SU-DHL-6 (cell line): ENCODE results near the gene CDH13.

Source experiments
- H2AFZ ChIP-seq: fragments of 200-600 bp; sonication (generic); 2 replicates; pipeline ENCODE4 v1.6.1; 2014; ENCODE audit warnings: low read depth, mild to moderate bottlenecking, moderate library complexity, mixed read lengths, antibody characterized with exemption, low read length; ENCODE audit not compliant: severe bottlenecking
- H3F3A ChIP-seq: fragments of 200-600 bp; shearing (Covaris generic); 2 replicates; pipeline ENCODE4 v1.6.0; 2016; ENCODE audit warnings: antibody characterized with exemption, mild to moderate bottlenecking; ENCODE audit not compliant: insufficient read depth
- H3K27ac ChIP-seq: fragments of 200-600 bp; sonication (generic); 2 replicates; pipeline ENCODE4 v1.5.1; 2016; ENCODE audit warnings: low read depth, mild to moderate bottlenecking, low read length, moderate library complexity, mixed read lengths
- H3K27me3 ChIP-seq: fragments of 200-600 bp; sonication (generic), shearing (Covaris generic); 2 replicates; pipeline ENCODE4 v1.6.0; 2014; ENCODE audit warnings: mild to moderate bottlenecking, low read length
- H3K36me3 ChIP-seq: fragments of 200-600 bp; sonication (generic); 2 replicates; pipeline ENCODE4 v1.6.1; 2014; ENCODE audit warnings: mild to moderate bottlenecking, low read length, mixed read lengths
- H3K4me2 ChIP-seq: fragments of 300-600, 200-600 bp; shearing (Covaris generic), sonication (generic); 2 replicates; pipeline ENCODE4 v1.6.0; 2014; ENCODE audit warnings: low read length, low read depth, mild to moderate bottlenecking; ENCODE audit not compliant: poor library complexity, severe bottlenecking
- H3K4me3 ChIP-seq: fragments of 200-600 bp; sonication (generic); 2 replicates; pipeline ENCODE4 v1.5.1; 2014; ENCODE audit warnings: antibody characterized with exemption, low read length, mild to moderate bottlenecking, mixed read lengths; ENCODE audit not compliant: insufficient read depth, poor library complexity, severe bottlenecking
- H3K79me2 ChIP-seq: fragments of 200-600 bp; sonication (generic); 2 replicates; pipeline ENCODE4 v1.6.1; 2014; ENCODE audit warnings: mild to moderate bottlenecking, low read length, moderate library complexity; ENCODE audit not compliant: insufficient read depth
- H3K9ac ChIP-seq: fragments of 200-600 bp; sonication (generic); 2 replicates; pipeline ENCODE4 v1.7.0; 2014; ENCODE audit warnings: mild to moderate bottlenecking, low read length
- H3K9me2 ChIP-seq: fragments of 200-600 bp; sonication (generic); replicated peaks from 2 replicates; pipeline ENCODE4 v1.6.1; 2014; ENCODE audit warnings: low read length; ENCODE audit not compliant: insufficient read depth
- H3K9me3 ChIP-seq: fragments of 200-600 bp; sonication (generic); 2 replicates; pipeline ENCODE4 v1.6.1; 2014; ENCODE audit warnings: low read length, mixed read lengths; ENCODE audit not compliant: insufficient read depth
- H4K20me1 ChIP-seq: fragments of 200-600 bp; sonication (generic); 2 replicates; pipeline ENCODE4 v1.6.1; 2014; ENCODE audit warnings: low read depth, mild to moderate bottlenecking, antibody characterized with exemption, low read length, moderate library complexity, mixed read lengths
- CTCF ChIP-seq: fragments of 200-600 bp; sonication (generic); IDR thresholded peaks from one replicate; pipeline ENCODE4 v1.5.1; 2017; ENCODE audit warnings: antibody characterized with exemption, mild to moderate bottlenecking, low read length, moderate library complexity; ENCODE audit not compliant: insufficient read depth, poor library complexity, severe bottlenecking
- EZH2phosphoT487 ChIP-seq: fragments of 200-600 bp; sonication (generic), shearing (Covaris generic); conservative IDR thresholded peaks from 2 replicates; pipeline ENCODE4 v1.6.1; 2018; ENCODE audit warnings: mild to moderate bottlenecking, antibody characterized with exemption, low read length, moderate library complexity, mixed read lengths

The CDH13 gene

GRCh38 chr16:82653550-82654511 lies 27.1 kb downstream of the CDH13 start:
- Histone ChIP-seq H3K9me3 (no peaks in the 10 kb centered on the region), H3K9me2 (no peaks in the 10 kb centered on the region), H3K4me3 (no peak overlapping the region), H3K4me2 (no peak overlapping the region), H3K36me3 (no peaks in the 10 kb centered on the region), H3K27me3 (no peaks in the 10 kb centered on the region), H3K9ac (no peak overlapping the region), H3F3A (no peaks in the 10 kb centered on the region), H2AFZ (no peak overlapping the region), H3K27ac (no peak overlapping the region), H3K79me2 (no peaks in the 10 kb centered on the region), H4K20me1 (no peaks in the 10 kb centered on the region)
- TF ChIP-seq CTCF: no peak
- no peak for TF ChIP-seq EZH2phosphoT487

- TF ChIP-seq CTCF: no peak
- TF ChIP-seq EZH2phosphoT487: no peak
- H4K20me1 ChIP-seq: no peaks in the 10 kb centered on the region
- H3K9me2 ChIP-seq: no peaks in the 10 kb centered on the region
- no peaks in the 10 kb centered on the region for H3F3A ChIP-seq
- H3K36me3 ChIP-seq: no peaks in the 10 kb centered on the region
- H3K27ac ChIP-seq: no peak overlapping the region
- H3K4me3 ChIP-seq: no peak overlapping the region
- H2AFZ ChIP-seq: no peak overlapping the region
- no peak overlapping the region for H3K9ac ChIP-seq
- no peaks in the 10 kb centered on the region for H3K79me2 ChIP-seq
- no peaks in the 10 kb centered on the region for H3K27me3 ChIP-seq
- H3K9me3 ChIP-seq: no peaks in the 10 kb centered on the region
- H3K4me2 ChIP-seq: no peak overlapping the region
Measured at GRCh38 chr16:82655072-82655714, 28.4 kb downstream of the CDH13 start.

- no peaks in the 10 kb centered on the region for H3F3A ChIP-seq
- no peak overlapping the region for H3K27ac ChIP-seq
- H2AFZ ChIP-seq: no peak overlapping the region
- no peaks in the 10 kb centered on the region for H3K36me3 ChIP-seq
- no peak overlapping the region for H3K4me3 ChIP-seq
- no peak overlapping the region for H3K9ac ChIP-seq
- H4K20me1 ChIP-seq: no peaks in the 10 kb centered on the region
- no peaks in the 10 kb centered on the region for H3K9me2 ChIP-seq
- no peaks in the 10 kb centered on the region for H3K79me2 ChIP-seq
- no peaks in the 10 kb centered on the region for H3K9me3 ChIP-seq
- TF ChIP-seq CTCF (no peak), EZH2phosphoT487 (no peak)
- no peak overlapping the region for H3K4me2 ChIP-seq
- H3K27me3 ChIP-seq: no peaks in the 10 kb centered on the region
Measured at GRCh38 chr16:82655720-82656490, 29.1 kb downstream of the CDH13 start.
